HL-60/S4 treated with retinoic acid at 250 ng/mL for 4 days and 3 days (cell line): ENCODE measurements around the gene DACT2.
"Not testable (repeated sequence)": the region's sequence is repeated elsewhere in the genome, so short reads cannot be mapped to it uniquely, and the experiment has no call there.

Experiments used
- in situ Hi-C: fragments of 300-500 bp; cut with MboI; formaldehyde crosslinking; loops from 2 replicates; pipeline ENCODE4 v1.7.0; 2022; ENCODE audit warnings: low sequenced_read_pairs

DACT2 gene

GRCh38 chr6:168305096-168305749 is 14.4 kb downstream of the DACT2 start:
- in situ Hi-C loops, result no loop called here

DNA sequence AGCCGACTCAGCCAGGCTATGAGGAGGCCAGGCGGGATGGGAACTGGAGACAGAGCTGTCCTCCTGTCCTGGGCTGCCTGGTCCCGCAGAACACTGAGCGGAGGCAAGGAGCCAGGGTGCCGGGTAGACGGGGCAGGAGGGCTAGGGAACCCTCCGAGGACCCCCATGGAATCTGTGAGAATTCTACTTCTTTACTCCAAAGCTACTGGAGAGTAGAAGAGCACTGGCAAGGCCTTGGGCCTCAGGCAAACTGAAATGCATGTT is 14.9 kb downstream of the DACT2 start:
- in situ Hi-C loops, result no loop called here

DNA sequence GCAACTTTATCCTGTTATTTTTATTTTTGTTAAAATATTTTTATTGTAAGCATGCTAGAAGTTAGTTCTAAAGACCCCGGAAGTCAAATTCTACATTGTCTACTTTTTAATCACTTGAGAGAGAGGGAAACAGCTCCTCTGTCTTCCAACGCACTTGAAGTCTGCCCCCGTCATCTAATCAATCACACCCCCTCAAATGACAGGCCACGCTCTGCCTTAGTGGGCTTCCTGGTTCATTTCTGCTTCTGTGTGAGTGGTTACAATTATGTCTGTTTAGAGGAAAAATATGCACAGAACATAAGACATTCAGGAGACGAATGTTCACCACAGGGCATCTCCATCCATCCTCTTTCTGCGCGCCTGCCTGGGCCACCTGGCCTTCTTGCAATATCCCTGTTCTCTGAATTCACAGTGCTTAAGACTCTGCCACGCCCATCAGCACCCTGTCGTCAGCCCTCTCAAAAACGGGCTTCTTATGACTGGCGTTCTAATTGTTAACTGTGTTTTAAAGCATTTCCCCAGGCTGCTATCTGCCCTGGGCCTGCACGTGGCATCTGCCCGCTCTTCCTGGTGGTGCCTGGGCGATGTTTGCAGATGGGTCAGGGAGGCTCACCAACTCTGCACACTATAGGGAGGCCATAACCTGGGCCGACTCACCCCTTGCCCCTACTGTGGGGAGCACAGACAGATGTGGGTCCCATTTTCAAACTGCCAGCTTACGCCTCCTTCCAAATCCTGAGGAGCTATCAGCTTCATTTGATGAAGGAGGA is 15.4 kb downstream of the DACT2 start:
- in situ Hi-C loops, result no loop called here

- in situ Hi-C loops, result no loop called here
Observed at GRCh38 chr6:168302534-168302933, 17.0 kb downstream of the DACT2 start.

DNA sequence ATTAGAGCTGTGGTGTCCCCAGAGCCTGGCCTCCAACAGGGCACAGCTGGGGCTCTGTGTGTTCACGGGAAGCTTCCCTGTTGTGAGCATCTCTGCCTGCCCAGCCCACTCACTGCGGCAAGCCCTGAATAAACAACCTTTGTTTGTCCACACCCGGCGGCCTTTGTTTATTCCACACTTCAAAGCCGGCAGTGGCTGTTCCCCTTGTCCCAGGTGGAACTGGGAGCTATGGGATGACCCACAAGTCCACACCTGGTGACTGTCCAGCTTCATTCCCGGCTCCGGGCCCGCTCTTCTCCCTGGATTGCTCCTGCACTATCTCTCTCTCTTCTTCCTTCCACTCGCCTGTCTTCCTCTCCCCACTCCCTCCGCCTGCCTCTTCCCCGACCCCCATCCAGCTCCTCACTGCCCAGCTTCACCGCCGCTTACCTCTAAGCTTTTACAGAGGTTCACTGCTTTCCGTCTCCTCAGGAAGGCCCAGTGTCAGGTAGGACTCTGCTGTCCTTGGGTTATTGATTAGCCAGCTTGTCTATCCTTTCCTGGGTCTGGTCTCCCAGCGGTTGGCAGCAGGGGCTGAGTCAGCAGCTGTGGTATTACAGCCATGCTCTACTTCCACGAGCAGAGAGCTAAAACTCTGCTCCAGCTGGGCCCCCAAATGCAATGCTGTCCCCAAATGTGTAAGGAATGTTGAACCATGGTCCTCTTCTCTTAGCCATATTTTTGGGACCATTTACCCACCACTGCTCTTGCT is 17.8 kb downstream of the DACT2 start:
- in situ Hi-C loops, result no loop called here

DNA sequence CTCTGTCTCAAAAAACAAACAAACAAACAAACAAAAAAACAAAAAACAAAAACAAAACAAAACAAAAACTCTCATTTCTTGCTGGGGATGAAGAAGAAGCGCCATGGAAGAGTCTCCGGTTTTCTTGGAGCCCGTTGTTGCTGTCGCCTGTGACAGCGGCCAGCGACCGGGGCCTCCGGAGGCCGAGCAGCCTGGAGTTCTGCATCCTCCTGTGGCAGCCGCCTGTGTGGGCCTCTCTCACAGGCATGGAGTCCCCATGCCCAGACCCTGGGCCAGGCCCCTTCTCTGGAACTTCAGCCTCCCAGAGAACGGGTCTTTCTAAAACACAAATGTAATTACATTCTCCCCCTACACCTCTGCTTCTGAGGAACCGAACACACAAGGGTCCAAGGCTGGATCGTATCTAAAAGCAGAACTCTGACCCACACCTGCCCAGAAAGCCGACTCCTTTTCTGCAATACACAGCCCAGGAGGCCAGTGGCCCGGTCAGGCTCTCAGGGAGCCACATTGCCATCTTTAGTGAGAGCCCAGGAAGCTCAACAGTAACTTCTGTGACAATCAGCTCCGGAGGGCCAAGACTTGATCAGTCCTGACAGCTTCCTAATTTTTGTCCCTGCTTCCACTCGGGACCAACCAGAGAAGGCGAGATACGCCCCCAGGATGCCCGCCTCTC is 18.5 kb downstream of the DACT2 start:
- in situ Hi-C loops, result no loop called here

DNA sequence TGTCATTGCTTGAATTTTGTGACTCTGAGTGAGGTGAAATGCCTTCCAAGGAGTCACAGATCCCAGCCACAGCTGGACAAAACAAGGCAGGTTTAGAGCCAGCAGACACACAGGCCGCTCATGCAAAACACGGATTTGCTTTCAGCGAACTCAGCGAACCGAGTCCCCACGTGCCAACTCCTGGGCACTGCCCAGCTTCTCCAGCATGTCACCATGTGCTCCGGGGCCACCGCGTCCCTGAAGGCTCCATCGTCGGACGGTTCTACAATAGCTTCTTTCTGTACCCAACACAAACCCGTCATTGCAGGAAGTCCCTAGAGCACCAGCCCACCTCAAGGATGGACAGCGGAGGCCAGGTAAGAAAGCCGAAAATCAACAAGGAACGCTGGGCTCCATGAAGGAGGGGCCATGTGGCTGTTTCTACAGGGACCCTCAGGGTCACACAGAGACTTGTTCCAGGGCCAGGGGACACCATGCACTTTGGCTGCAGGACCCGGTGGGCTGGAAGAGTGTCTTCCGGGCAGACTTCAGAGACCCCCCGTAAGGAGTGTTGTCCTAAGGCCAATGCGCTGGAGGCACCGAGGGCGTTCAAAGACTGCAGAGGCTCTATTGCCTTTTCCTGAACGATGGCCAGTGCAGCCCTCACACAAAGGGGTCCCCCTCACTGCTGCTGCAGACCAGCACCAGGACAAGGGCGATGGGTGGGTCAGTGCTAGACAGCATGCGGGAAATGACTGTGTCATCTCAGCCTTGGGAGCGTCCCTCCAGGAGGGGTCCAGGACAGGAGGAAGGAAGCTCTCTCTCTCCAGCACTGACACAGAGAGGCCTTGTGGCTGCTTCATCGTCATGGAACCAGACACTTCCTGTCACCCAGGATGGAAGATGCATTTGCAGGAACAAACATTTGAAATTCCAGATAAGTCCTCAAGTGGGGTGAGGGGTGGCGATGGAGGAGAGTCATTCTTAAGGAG is 19.8 kb downstream of the DACT2 start:
- in situ Hi-C loops, result no loop called here

GRCh38 chr6:168297643-168298042 is 21.9 kb downstream of the DACT2 start:
- in situ Hi-C loops, result no loop called here

- in situ Hi-C loops, result no loop called here
Observed at GRCh38 chr6:168294901-168295300, 24.7 kb downstream of the DACT2 start.

GRCh38 chr6:168293636-168294530 is 25.7 kb downstream of the DACT2 start:
- in situ Hi-C loops, result no loop called here

GRCh38 chr6:168292826-168293225 is 26.8 kb downstream of the DACT2 start:
- in situ Hi-C loops, result no loop called here

GRCh38 chr6:168291450-168291849 is 28.1 kb downstream of the DACT2 start:
- in situ Hi-C loops, result no loop called here

GRCh38 chr6:168290095-168290494 is 29.5 kb downstream of the DACT2 start:
- in situ Hi-C loops, result no loop called here

DNA sequence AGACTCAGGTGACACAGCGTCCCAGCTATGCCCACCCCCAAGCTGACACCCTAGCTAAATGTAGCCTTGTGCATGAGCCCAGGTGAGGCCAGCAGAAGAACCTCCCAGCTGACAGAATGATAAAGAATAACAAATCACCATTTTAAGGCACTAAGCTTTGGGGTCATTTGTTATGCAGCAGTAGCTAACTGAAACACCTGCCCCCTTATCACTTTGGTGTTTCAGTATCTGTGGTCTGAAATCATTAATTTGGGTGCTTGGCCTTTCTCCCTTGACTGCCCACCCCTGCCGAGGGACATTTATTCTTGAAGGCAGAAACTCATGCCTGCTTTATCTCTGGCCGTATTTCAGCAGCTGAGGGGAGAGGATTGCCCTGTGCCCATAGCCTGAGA is 30.0 kb downstream of the DACT2 start:
- in situ Hi-C loops, result no loop called here

DNA sequence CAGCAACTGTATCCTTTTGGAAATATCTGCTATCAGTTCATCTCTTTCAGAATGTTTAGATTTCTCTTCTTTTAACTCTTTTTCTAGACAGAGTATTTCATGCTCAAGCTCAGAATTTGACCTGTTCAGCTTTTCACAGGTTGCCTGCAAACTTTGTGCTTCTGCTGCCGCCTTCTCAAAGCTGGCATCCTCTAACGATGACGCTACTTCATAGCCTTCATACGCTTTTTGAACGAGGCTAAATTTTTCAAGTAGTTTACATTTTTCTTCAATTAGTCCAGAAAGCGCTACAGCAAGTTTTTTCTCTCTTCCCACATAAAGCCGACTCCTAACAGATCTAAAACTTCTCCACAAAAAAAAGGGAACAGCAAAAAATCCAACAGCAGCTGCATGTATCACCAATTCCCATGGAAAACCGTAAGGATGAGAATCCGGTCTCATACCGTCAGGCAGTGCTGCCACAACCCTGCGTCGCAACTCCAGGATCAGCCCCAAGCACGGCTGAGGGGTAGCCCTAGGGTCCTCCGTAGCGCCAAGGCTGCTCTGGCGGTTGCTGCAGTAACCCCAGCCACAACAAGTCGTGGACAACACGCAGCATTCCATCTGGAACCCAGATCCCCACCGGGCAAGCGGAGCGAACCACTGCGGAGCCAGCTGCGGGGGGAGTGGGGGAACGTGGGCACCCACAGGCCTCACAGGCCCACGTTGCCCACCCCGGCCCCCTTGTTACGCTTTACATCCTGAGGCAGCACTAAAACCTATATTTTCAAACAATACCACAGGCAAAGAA is 30.6 kb downstream of the DACT2 start:
- in situ Hi-C loops, result no loop called here

GRCh38 chr6:168287460-168287859 is 32.1 kb downstream of the DACT2 start:
- in situ Hi-C loops, result not testable (repeated sequence)

DNA sequence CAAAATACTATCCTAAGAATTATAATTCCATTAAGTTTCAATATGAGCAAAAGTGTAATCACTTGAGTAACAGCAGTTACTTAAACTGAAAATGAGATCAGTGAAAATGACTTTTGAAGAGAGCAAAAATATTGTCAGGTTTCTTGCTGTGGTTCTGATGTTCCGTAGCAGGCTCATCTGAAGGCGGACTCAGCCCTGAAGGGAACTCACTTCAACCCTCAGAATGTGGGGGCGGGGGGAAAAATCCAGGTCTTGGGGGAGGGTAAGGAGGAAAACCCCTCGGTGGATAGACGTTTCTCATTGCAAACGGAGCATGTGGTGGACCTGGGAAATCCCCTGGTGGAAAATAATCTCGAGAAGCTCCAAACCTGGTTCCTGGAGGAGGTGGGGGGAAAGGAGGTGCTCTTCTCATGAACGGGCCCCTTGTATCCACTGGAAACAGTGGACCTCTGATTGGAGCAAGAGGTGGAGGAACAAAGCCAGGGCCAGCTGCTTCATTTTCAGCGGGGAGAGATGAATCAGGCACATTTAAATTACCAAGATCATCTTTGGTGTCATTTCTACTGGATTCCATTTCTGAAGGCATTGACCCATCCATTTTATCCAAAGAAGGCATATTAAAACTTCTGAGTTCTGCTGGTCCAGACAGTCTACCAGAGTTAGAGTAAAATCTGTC is 32.7 kb downstream of the DACT2 start:
- in situ Hi-C loops, result not testable (repeated sequence)

DNA sequence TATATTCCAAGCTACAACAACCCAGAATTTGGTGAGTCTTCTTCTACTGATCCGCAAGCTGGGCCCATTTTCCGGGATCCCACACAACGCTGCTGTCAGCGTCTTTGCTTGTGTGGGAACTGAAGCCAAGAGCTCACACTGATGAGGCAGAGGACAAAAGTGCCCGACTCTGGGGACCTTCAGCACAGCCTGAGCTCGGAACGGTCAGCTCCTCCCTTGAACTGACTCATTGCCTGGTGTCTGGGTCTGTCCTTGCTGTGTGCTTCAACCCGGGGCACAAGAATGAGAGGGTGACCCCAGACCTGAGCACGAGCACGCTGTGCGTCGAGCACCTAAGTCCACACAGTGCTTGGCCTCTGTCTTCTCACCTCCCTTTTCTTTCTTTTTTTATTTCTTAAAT is 33.5 kb downstream of the DACT2 start:
- in situ Hi-C loops, result no loop called here
